HG02642 (cell line): ENCODE measurements around the gene COPA.

Source experiments
- ATAC-seq: cut with Tn5 transposase; IDR thresholded peaks from one replicate; pipeline ENCODE4 v1.9.1; 2021; ENCODE audit warnings: mild to moderate bottlenecking; ENCODE audit not compliant: unreplicated experiment, poor library complexity

COPA gene

GRCh38 chr1:160244209-160244608 is 98.8 kb downstream of the COPA start:
- no peak for ATAC-seq

DNA sequence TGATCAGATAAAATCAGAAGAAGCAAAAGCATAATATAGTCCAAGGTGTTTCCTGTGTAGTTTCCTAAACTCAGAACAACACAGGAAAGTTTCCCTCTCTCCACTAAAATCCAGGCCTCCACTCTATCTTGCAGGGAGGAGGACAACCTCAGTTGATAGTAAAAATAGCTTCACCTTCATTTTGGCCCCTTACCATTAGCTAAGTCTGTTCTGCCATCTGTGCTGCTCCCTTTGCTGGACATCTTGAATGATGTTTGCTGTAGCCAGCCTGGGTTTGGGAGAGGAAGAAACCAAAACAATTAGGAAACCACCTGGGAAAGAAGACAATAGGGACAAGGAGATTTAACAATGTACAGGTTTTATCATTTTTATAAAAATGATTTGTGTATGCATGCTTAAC is 99.3 kb downstream of the COPA start:
- ATAC-seq = no peak

GRCh38 chr1:160239582-160240299 is 103.3 kb downstream of the COPA start:
- no peak for ATAC-seq
